H1 (cell line): ENCODE data around the gene KRT9. TPM values are rescaled to one million over a fixed set of nuclear protein-coding genes. Genes with fewer than 3 reads are reported as not detected.
A peak's percentile ranks its signal among the peaks of the same experiment; 100 is the strongest.

Experiments
- CTCF ChIA-PET: fragments of 300-600 bp; sonication (Branson Sonifier 250); formaldehyde crosslinking; loops from one replicate; lab custom pipeline; 2021; ENCODE audit not compliant: partially characterized antibody; lab: Charles Lee
- POLR2A ChIA-PET: fragments of 300-600 bp; sonication (Branson Sonifier 250); formaldehyde crosslinking; loops from one replicate; lab custom pipeline; 2021; ENCODE audit warnings: inconsistent platforms; ENCODE audit not compliant: partially characterized antibody; lab: Charles Lee
- DNase-seq, 2 experiments: peaks; one replicate each; pipeline versions ENCODE4 v3.0.0 to v3.0.0-alpha.2; 2010 to 2022; ENCODE audit warnings: low spot score in 2 of 2, low read depth in 1 of 2, mixed read lengths in 1 of 2
- FAIRE-seq: peaks from 2 replicates; lab custom pipeline; 2011; peaks lifted over from hg19 to GRCh38; lab: Jason Lieb, UNC
- H2AFZ ChIP-seq: 2 replicates; pipeline ENCODE4 v1.8.1; 2012; ENCODE audit warnings: low read length, inconsistent platforms
- H2AK5ac ChIP-seq: 2 replicates; pipeline ENCODE4 v1.6.1; 2013; ENCODE audit warnings: low read depth, low read length
- H2BK120ac ChIP-seq: replicated peaks from 2 replicates; pipeline ENCODE3; 2013; ENCODE audit warnings: low read depth, low read length, inconsistent platforms
- H2BK12ac ChIP-seq: 2 replicates; pipeline ENCODE4 v1.6.1; 2013; ENCODE audit warnings: low read depth, low read length
- H2BK15ac ChIP-seq: 2 replicates; pipeline ENCODE4 v1.6.1; 2013; ENCODE audit warnings: low read length
- H2BK20ac ChIP-seq: 2 replicates; pipeline ENCODE4 v1.6.1; 2013; ENCODE audit warnings: low read length
- H2BK5ac ChIP-seq: 2 replicates; pipeline ENCODE4 v1.6.1; 2013; ENCODE audit warnings: low read depth, low read length
- H3K14ac ChIP-seq: 2 replicates; pipeline ENCODE4 v1.6.1; 2013; ENCODE audit warnings: inconsistent platforms; ENCODE audit not compliant: insufficient read length
- H3K18ac ChIP-seq: 2 replicates; pipeline ENCODE4 v1.6.1; 2013; ENCODE audit warnings: low read length; ENCODE audit errors: extremely low read depth
- H3K23ac ChIP-seq: 2 replicates; pipeline ENCODE4 v1.6.1; 2013; ENCODE audit warnings: inconsistent platforms; ENCODE audit not compliant: insufficient read length
- H3K23me2 ChIP-seq: 2 replicates; pipeline ENCODE4 v1.6.1; 2013; ENCODE audit warnings: low read depth, low read length
- H3K27ac ChIP-seq: 2 replicates; pipeline ENCODE4 v1.6.1; 2011; ENCODE audit warnings: low read depth, low read length, inconsistent platforms
- H3K27me3 ChIP-seq, 4 experiments: replicated peaks in 1 of 4; 1 replicate in 1 of 4; 2 replicates in 3 of 4; pipeline versions ENCODE4 v1.6.1 to v1.8.1; 2011 to 2013; ENCODE audit warnings: low read length in 3 of 4, mild to moderate bottlenecking in 3 of 4, inconsistent platforms in 2 of 4, mixed read lengths in 2 of 4, moderate library complexity in 1 of 4; ENCODE audit not compliant: control insufficient read depth in 3 of 4, insufficient read depth in 3 of 4; ENCODE audit errors: extremely low read depth in 1 of 4
- H3K36me3 ChIP-seq, 4 experiments: 2 replicates each; pipeline versions ENCODE4 v1.6.1 to v1.8.1; 2011 to 2013; ENCODE audit warnings: mild to moderate bottlenecking in 4 of 4, low read length in 3 of 4, moderate library complexity in 2 of 4, control low read depth in 1 of 4, inconsistent platforms in 1 of 4; ENCODE audit not compliant: insufficient read depth in 4 of 4, control insufficient read depth in 2 of 4
- H3K4ac ChIP-seq: replicated peaks from 2 replicates; pipeline ENCODE3; 2013; ENCODE audit warnings: low read length, low read depth, mixed read lengths, inconsistent platforms; ENCODE audit not compliant: insufficient read length
- H3K4me1 ChIP-seq, 4 experiments: replicated peaks in 1 of 4; 1 replicate in 1 of 4; 2 replicates in 3 of 4; pipeline versions ENCODE4 v1.6.1 to v1.8.1; 2011 to 2013; ENCODE audit warnings: low read length in 3 of 4, inconsistent platforms in 2 of 4, mixed read lengths in 1 of 4; ENCODE audit not compliant: insufficient read depth in 4 of 4, control insufficient read depth in 3 of 4
- H3K4me2 ChIP-seq, 2 experiments: 2 replicates each; pipeline versions ENCODE4 v1.6.1 to v1.8.1; 2011 to 2013; ENCODE audit warnings: low read depth in 2 of 2, low read length in 2 of 2, control low read depth in 1 of 2, inconsistent platforms in 1 of 2, mild to moderate bottlenecking in 1 of 2; ENCODE audit not compliant: insufficient read depth in 1 of 2
- H3K4me3 ChIP-seq, 4 experiments: fragments of 200-600, 300-600 bp in 1 of 4; sonication (generic), shearing (Covaris generic), sonication (Bioruptor Twin) in 1 of 4; 2 replicates each; pipeline versions ENCODE4 v1.5.1 to v1.8.1; 2011 to 2016; ENCODE audit warnings: low read length in 4 of 4, low read depth in 3 of 4, control low read depth in 2 of 4, inconsistent platforms in 2 of 4, mild to moderate bottlenecking in 2 of 4, mixed read lengths in 1 of 4, moderate library complexity in 1 of 4; ENCODE audit not compliant: insufficient read depth in 2 of 4; ENCODE audit errors: extremely low read depth in 1 of 4
- H3K56ac ChIP-seq: replicated peaks from 2 replicates; pipeline ENCODE3; 2013; ENCODE audit warnings: low read depth, mild to moderate bottlenecking, mixed read lengths, low read length, inconsistent platforms; ENCODE audit not compliant: insufficient read length
- H3K79me1 ChIP-seq: 2 replicates; pipeline ENCODE4 v1.6.1; 2013; ENCODE audit warnings: low read depth, low read length, control low read depth
- H3K79me2 ChIP-seq, 2 experiments: 2 replicates each; pipeline versions ENCODE4 v1.6.1 to v1.8.1; 2012 to 2013; ENCODE audit warnings: low read length in 2 of 2, mild to moderate bottlenecking in 2 of 2, inconsistent platforms in 1 of 2; ENCODE audit not compliant: insufficient read depth in 2 of 2, control insufficient read depth in 1 of 2
- H3K9ac ChIP-seq, 4 experiments: replicated peaks in 1 of 4; 1 replicate in 1 of 4; 2 replicates in 3 of 4; pipeline versions ENCODE4 v1.6.1 to v1.8.1; 2011 to 2013; ENCODE audit warnings: low read depth in 3 of 4, low read length in 3 of 4, control low read depth in 2 of 4, mild to moderate bottlenecking in 2 of 4, moderate library complexity in 2 of 4, inconsistent platforms in 1 of 4; ENCODE audit errors: extremely low read depth in 1 of 4
- H3K9me3 ChIP-seq, 2 experiments: 2 replicates each; pipeline versions ENCODE4 v1.6.1 to v1.8.1; 2012 to 2013; ENCODE audit warnings: mild to moderate bottlenecking in 2 of 2, moderate library complexity in 2 of 2, control low read depth in 1 of 2, inconsistent platforms in 1 of 2, low read depth in 1 of 2, low read length in 1 of 2, mixed read lengths in 1 of 2; ENCODE audit not compliant: insufficient read depth in 2 of 2
- H4K20me1 ChIP-seq, 2 experiments: replicated peaks in 1 of 2; 2 replicates each; pipeline versions ENCODE3 to v1.8.1; 2011 to 2013; ENCODE audit warnings: inconsistent platforms in 2 of 2, low read length in 2 of 2, mild to moderate bottlenecking in 1 of 2; ENCODE audit not compliant: insufficient read depth in 2 of 2, control insufficient read depth in 1 of 2
- H4K5ac ChIP-seq: 2 replicates; pipeline ENCODE4 v1.6.1; 2013; ENCODE audit warnings: low read length, low read depth, mixed read lengths, inconsistent platforms; ENCODE audit not compliant: insufficient read length
- H4K8ac ChIP-seq: 2 replicates; pipeline ENCODE4 v1.8.0; 2013; ENCODE audit warnings: mild to moderate bottlenecking, moderate library complexity, low read length, inconsistent platforms; ENCODE audit not compliant: insufficient read depth; ENCODE audit errors: extremely low read depth
- H4K91ac ChIP-seq: replicated peaks from 2 replicates; pipeline ENCODE3; 2013; ENCODE audit warnings: low read length, mixed read lengths, inconsistent platforms; ENCODE audit not compliant: insufficient read length
- CTCF ChIP-seq, 3 experiments: IDR thresholded peaks; 1 replicate in 2 of 3; 2 replicates in 1 of 3; pipeline versions ENCODE4 v1.5.1 to v1.6.1; 2011; ENCODE audit warnings: low read length in 3 of 3, mild to moderate bottlenecking in 3 of 3, inconsistent platforms in 2 of 3, low read depth in 1 of 3, moderate library complexity in 1 of 3; ENCODE audit not compliant: insufficient read depth in 1 of 3; ENCODE audit errors: control extremely low read depth in 1 of 3
- PHF8 ChIP-seq: fragments of 200-600 bp; sonication (generic); conservative IDR thresholded peaks from 2 replicates; pipeline ENCODE4 v1.7.1; 2012; ENCODE audit warnings: low read depth, mild to moderate bottlenecking, inconsistent platforms, low read length, moderate library complexity
- WGBS, 2 experiments: shearing (Covaris generic) in 1 of 2; methylation state at CpG; one replicate each; pipeline versions ENCODE4 v1.1.6 to v1.1.7; 2013 to 2015; ENCODE audit warnings: low lambda C conversion rate in 2 of 2, mixed read lengths in 2 of 2, inconsistent platforms in 1 of 2, low coverage in 1 of 2, missing lambda C conversion rate in 1 of 2; ENCODE audit not compliant: insufficient replicate concordance in 2 of 2, insufficient coverage in 1 of 2, insufficient read length in 1 of 2; ENCODE audit errors: extremely low coverage in 1 of 2, missing lambda C conversion rate in 1 of 2; 5-methylcytosine and 5-hydroxymethylcytosine counted together
- polyA plus RNA-seq, 7 experiments: library from polyadenylated mRNA; depleted of rRNA in 3 of 7; stranded (reverse) in 5 of 7; unstranded in 2 of 7; fragments of >200 nt in 5 of 7; fragments of 200-250 nt in 2 of 7; gene quantifications; 1 replicate in 5 of 7; 2 replicates in 1 of 7; 4 replicates in 1 of 7; pipeline versions ENCODE4 v1.2.1 to v1.2.3, GENCODE V29; 2011 to 2013; ENCODE audit warnings: missing spikeins in 2 of 7, mixed read lengths in 2 of 7
- total RNA-seq: library from RNA; stranded (reverse); fragmentation: NEBNext Ultra II Directional; extraction: Animal tissue kit (Norgen Biotek cat#: 25700); gene quantifications from 2 replicates; pipeline ENCODE4 v1.2.1, GENCODE V29; 2021

KRT9 gene
- total and polyA plus RNA-seq, 2 of the 8 experiments (the other 6 are each of a cell fraction or from before 2014, with no cell fraction given), result not detected

- Histone ChIP-seq H4K91ac (no peak overlapping the region), H3K4me2 (no peak overlapping the region), H4K5ac (no peak overlapping the region), H2BK12ac (no peak overlapping the region), H3K18ac (no peak overlapping the region), H3K27me3 (peaks cover 0 to 2% (median 0%) of the 10 kb centered on the region in 4 experiments; a peak in 1 of 7 replicates), H4K8ac (no peak overlapping the region), H3K4me1 (peaks cover 0 to 4% (median 2%) of the 10 kb centered on the region in 4 experiments; a peak in 3 of 7 replicates), H2BK20ac (no peak overlapping the region), H4K20me1 (no peaks in the 10 kb centered on the region), H3K9me3 (no peaks in the 10 kb centered on the region), H3K14ac (no peak overlapping the region), H2AK5ac (no peak overlapping the region), H2AFZ (no peak overlapping the region), H3K23me2 (no peaks in the 10 kb centered on the region), H3K56ac (no peak overlapping the region), H3K4ac (no peak overlapping the region), H3K23ac (no peak overlapping the region), H3K79me2 (no peaks in the 10 kb centered on the region), H2BK5ac (no peak overlapping the region), H3K4me3 (no peak overlapping the region), H2BK15ac (no peak overlapping the region), H3K36me3 (no peaks in the 10 kb centered on the region), H3K79me1 (no peaks in the 10 kb centered on the region), H2BK120ac (no peak overlapping the region), H3K9ac (no peak overlapping the region), H3K27ac (no peak overlapping the region)
- ChIA-PET CTCF (interaction anchor here (0.6 to 5.4 kb wide), 14 partner anchors 8 to 898 kb away, joined by 3 to 46 read pairs (median 8); no protein-coding TSS in a partner anchor), POLR2A (interaction anchor here (1.7 kb wide), 1 partner anchor 10 kb away, joined by 4 read pairs; no protein-coding TSS in a partner anchor)
- TF ChIP-seq CTCF (IDR thresholded peaks at IDR 0.05; ENCODE audit: control extremely low read depth in 1 of 3, insufficient read depth in 1 of 3, low read depth in 1 of 3, low read length in 3 of 3) (peak in 1 of 3 experiments; percentile 14; a peak in 1 of 4 replicates), PHF8 (no peak)
- WGBS, 2 experiments, result 97% methylated on average over 32 of the region's 33 CpGs; no CpG with 5 or more reads in 1 of the 2 experiments
- no peak for DNase-seq
- FAIRE-seq, result no peak
Measured at GRCh38 chr17:41583137-41584127, 11.6 kb upstream of the KRT9 start.
